K562 (cell line): ENCODE measurements around the gene NTSR2. TPM values are rescaled to one million over a fixed set of nuclear protein-coding genes. Genes with fewer than 3 reads are reported as not detected.

Experiments used
- ATAC-seq: fragments of 200-7000 bp; cut with Tn5 transposase; 3 replicates; pipeline ENCODE4 v1.9.1; 2020; ENCODE audit warnings: moderate library complexity
- BruUV-seq: library from RNA; stranded (reverse); fragments of 400-500 nt; replicated peaks from 2 replicates; lab custom pipeline; 2021; lab: Mats Ljungman, UMichigan
- CTCF ChIA-PET: fragments of 300-600 bp; formaldehyde crosslinking; extraction: SDS; loops from one replicate; lab custom pipeline; 2021; ENCODE audit warnings: low intra/inter-chr PET ratio; lab: Yijun Ruan, JAX
- POLR2A ChIA-PET: fragments of 300-600, 350-650 bp; sonication (Branson Sonifier 250); formaldehyde crosslinking; extraction: SDS; loops from one replicate; lab custom pipeline; 2021; ENCODE audit warnings: antibody characterized with exemption, inconsistent platforms; lab: Yijun Ruan, JAX
- DNase-seq, 4 experiments: peaks; one replicate each; pipeline versions ENCODE4 v3.0.0 to v3.0.0-alpha.2; 2011 to 2018; ENCODE audit warnings: low spot score in 3 of 4, mixed read lengths in 3 of 4; ENCODE audit errors: extremely low read depth in 1 of 4
- FAIRE-seq: peaks from 2 replicates; lab custom pipeline; 2011; peaks lifted over from hg19 to GRCh38; lab: Jason Lieb, UNC
- H2AFZ ChIP-seq: 2 replicates; pipeline ENCODE4 v1.6.0; 2011; ENCODE audit warnings: low read depth, low read length, control low read depth, inconsistent platforms
- H3K27ac ChIP-seq: fragments of 200-600 bp; 3 replicates; pipeline ENCODE4 v1.8.0; 2011; ENCODE audit warnings: low read depth, mild to moderate bottlenecking, control low read depth, inconsistent platforms, low read length, moderate library complexity, mixed read lengths; ENCODE audit errors: extremely low read depth
- H3K27me3 ChIP-seq, 2 experiments: fragments of 300-600 bp in 1 of 2; 2 replicates in 1 of 2; 3 replicates in 1 of 2; pipeline versions ENCODE4 v1.6.0 to v1.8.0; 2011; ENCODE audit warnings: inconsistent platforms in 2 of 2, low read length in 2 of 2, mild to moderate bottlenecking in 1 of 2, mixed read lengths in 1 of 2, moderate library complexity in 1 of 2; ENCODE audit not compliant: control insufficient read depth in 2 of 2, insufficient read depth in 2 of 2
- H3K36me3 ChIP-seq: fragments of 300-600 bp; 3 replicates; pipeline ENCODE4 v1.8.0; 2011; ENCODE audit warnings: mild to moderate bottlenecking, low read length, inconsistent platforms; ENCODE audit not compliant: control insufficient read depth, insufficient read depth
- H3K4me1 ChIP-seq, 2 experiments: fragments of 200-600 bp in 1 of 2; replicated peaks in 1 of 2; 2 replicates in 1 of 2; 3 replicates in 1 of 2; pipeline versions ENCODE4 v1.5.1 to v1.8.0; 2011; ENCODE audit warnings: inconsistent platforms in 2 of 2, low read length in 2 of 2, mild to moderate bottlenecking in 1 of 2, mixed read lengths in 1 of 2, moderate library complexity in 1 of 2; ENCODE audit not compliant: control insufficient read depth in 2 of 2, insufficient read depth in 2 of 2
- H3K4me2 ChIP-seq: 2 replicates; pipeline ENCODE4 v1.6.1; 2011; ENCODE audit warnings: low read length, control low read depth, inconsistent platforms, mixed read lengths; ENCODE audit not compliant: insufficient read depth
- H3K4me3 ChIP-seq: fragments of 200-600 bp; sonication (generic), shearing (Covaris generic); 2 replicates; pipeline ENCODE4 v1.5.1; 2016; ENCODE audit warnings: control low read depth, inconsistent platforms
- H3K79me2 ChIP-seq: fragments of 200-600 bp; 3 replicates; pipeline ENCODE4 v1.8.0; 2011; ENCODE audit warnings: low read length, inconsistent platforms; ENCODE audit not compliant: control insufficient read depth, insufficient read depth
- H3K9ac ChIP-seq, 2 experiments: 2 replicates each; pipeline versions ENCODE4 v1.6.0 to v1.6.1; 2011; ENCODE audit warnings: low read depth in 2 of 2, low read length in 2 of 2, control low read depth in 1 of 2, inconsistent platforms in 1 of 2, mild to moderate bottlenecking in 1 of 2, mixed read lengths in 1 of 2; ENCODE audit not compliant: insufficient read depth in 1 of 2
- H3K9me1 ChIP-seq: one replicate; pipeline ENCODE4 v1.6.0; 2011; ENCODE audit warnings: inconsistent platforms, mild to moderate bottlenecking, low read length, moderate library complexity; ENCODE audit not compliant: control insufficient read depth, insufficient read depth
- H3K9me3 ChIP-seq: replicated peaks from 2 replicates; pipeline ENCODE4 v1.5.1; 2011; ENCODE audit warnings: low read depth, low read length, inconsistent platforms; ENCODE audit not compliant: control insufficient read depth, insufficient read depth
- H4K20me1 ChIP-seq: replicated peaks from 2 replicates; pipeline ENCODE4 v1.6.1; 2011; ENCODE audit warnings: low read length, inconsistent platforms, mixed read lengths; ENCODE audit not compliant: control insufficient read depth, insufficient read depth
- BCOR ChIP-seq: fragments of 450-650 bp; IDR thresholded peaks from 2 replicates; pipeline ENCODE4 v1.6.1; 2016
- CBX8 ChIP-seq: fragments of 200-600 bp; sonication (generic); IDR thresholded peaks from 2 replicates; pipeline ENCODE4 v1.6.1; 2012; ENCODE audit warnings: borderline replicate concordance, mixed run types, low read depth, mild to moderate bottlenecking, moderate library complexity, mixed read lengths, low read length, control low read depth, inconsistent platforms; ENCODE audit not compliant: poor library complexity, severe bottlenecking; ENCODE audit errors: extremely low read depth
- CEBPB ChIP-seq: fragments of 450-650 bp; IDR thresholded peaks from 2 replicates; pipeline ENCODE4 v1.6.1; 2016; ENCODE audit warnings: missing genetic modification characterization, missing compliant biosample characterization
- FOXA3 ChIP-seq, 2 experiments: fragments of 450-650 bp in 1 of 2; sonication (generic) in 1 of 2; formaldehyde crosslinking; IDR thresholded peaks in 1 of 2; conservative IDR thresholded peaks in 1 of 2; 2 replicates each; pipeline versions ENCODE4 v1.4.0 to v1.8.0; 2020 to 2022; ENCODE audit warnings: mild to moderate bottlenecking in 2 of 2, missing genetic modification reagents in 1 of 2
- FOXO4 ChIP-seq: fragments of 450-650 bp; formaldehyde crosslinking; IDR thresholded peaks from 2 replicates; pipeline ENCODE4 v1.4.0; 2020; ENCODE audit warnings: mild to moderate bottlenecking, moderate library complexity
- HDGF ChIP-seq: fragments of 450-650 bp; IDR thresholded peaks from 2 replicates; pipeline ENCODE4 v1.6.1; 2016
- HES1 ChIP-seq: fragments of 450-650 bp; IDR thresholded peaks from 2 replicates; pipeline ENCODE4 v1.6.1; 2016; ENCODE audit warnings: low read depth, mild to moderate bottlenecking, moderate library complexity
- NCOA6 ChIP-seq: fragments of 450-650 bp; IDR thresholded peaks from 2 replicates; pipeline ENCODE4 v1.6.1; 2017; ENCODE audit warnings: mild to moderate bottlenecking
- RBM25 ChIP-seq: fragments of 200-400 bp; formaldehyde crosslinking; IDR thresholded peaks from 2 replicates; pipeline ENCODE4 v1.6.1; 2018; ENCODE audit warnings: low read length, low read depth, moderate library complexity; ENCODE audit not compliant: severe bottlenecking
- TRIM24 ChIP-seq, 2 experiments: fragments of 450-650 bp; IDR thresholded peaks; 2 replicates each; pipeline ENCODE4 v1.6.1; 2016
- ZFP36 ChIP-seq: fragments of 150-350 bp; IDR thresholded peaks from 2 replicates; pipeline ENCODE4 v1.6.1; 2018; ENCODE audit warnings: low read length, low read depth; ENCODE audit not compliant: partially characterized antibody
- ZNF134 ChIP-seq: fragments of 250-450 bp; sonication (Bioruptor Pico); conservative IDR thresholded peaks from 2 replicates; pipeline ENCODE4 v1.4.0; 2020
- ZNF354B ChIP-seq: fragments of 250-450 bp; sonication (Bioruptor Pico); IDR thresholded peaks from 2 replicates; pipeline ENCODE4 v1.4.0; 2020
- ZNF444 ChIP-seq: fragments of 250-450 bp; sonication (Bioruptor Pico); IDR thresholded peaks from 2 replicates; pipeline ENCODE4 v1.4.0; 2020; ENCODE audit warnings: mild to moderate bottlenecking, moderate library complexity
- WGBS: fragments of 100-300 bp; shearing (Covaris generic); methylation state at CpG from one replicate; pipeline ENCODE4 v1.1.6; 2016; ENCODE audit warnings: low coverage, mixed read lengths; ENCODE audit not compliant: insufficient coverage; ENCODE audit errors: missing lambda C conversion rate; 5-methylcytosine and 5-hydroxymethylcytosine counted together
- in situ Hi-C: fragments of 300-500 bp; cut with MboI; formaldehyde crosslinking; loops from 4 replicates; pipeline ENCODE4 v1.15.0; 2018; ENCODE audit warnings: inconsistent platforms, mixed read lengths
- intact Hi-C: fragments of 100-400 bp; cut with micrococcal nuclease; formaldehyde crosslinking; loops from 2 replicates; pipeline ENCODE4 v1.14.2; 2022
- polyA plus RNA-seq, 8 experiments: library from polyadenylated mRNA; depleted of rRNA in 4 of 8; stranded (reverse) in 5 of 8; unstranded in 3 of 8; fragments of >200 nt; fragmentation: Nextera tagmentation in 2 of 8; fragmentation: Illumina TruSeq in 1 of 8; extraction: Ambion mirVana in 2 of 8; extraction: Trizol in 1 of 8; gene quantifications; 2 replicates each; pipeline versions ENCODE4 v1.2.1 to v1.2.3, GENCODE V29; 2011 to 2014; ENCODE audit warnings: inconsistent platforms in 1 of 8, missing spikeins in 1 of 8
- total RNA-seq, 7 experiments: library from RNA; depleted of rRNA in 6 of 7; stranded (reverse); fragments of >200 nt in 6 of 7; fragmentation: Illumina TruSeq in 2 of 7; extraction: Trizol in 2 of 7; gene quantifications; 2 replicates each; pipeline versions ENCODE4 v1.2.1 to v1.2.3, GENCODE V29; 2011 to 2021; ENCODE audit warnings: low replicate concordance in 1 of 7

NTSR2 gene
- total and polyA plus RNA-seq, 9 of the 15 experiments (the other 6 are each of a cell fraction or from before 2014, with no cell fraction given) = not detected

DNA sequence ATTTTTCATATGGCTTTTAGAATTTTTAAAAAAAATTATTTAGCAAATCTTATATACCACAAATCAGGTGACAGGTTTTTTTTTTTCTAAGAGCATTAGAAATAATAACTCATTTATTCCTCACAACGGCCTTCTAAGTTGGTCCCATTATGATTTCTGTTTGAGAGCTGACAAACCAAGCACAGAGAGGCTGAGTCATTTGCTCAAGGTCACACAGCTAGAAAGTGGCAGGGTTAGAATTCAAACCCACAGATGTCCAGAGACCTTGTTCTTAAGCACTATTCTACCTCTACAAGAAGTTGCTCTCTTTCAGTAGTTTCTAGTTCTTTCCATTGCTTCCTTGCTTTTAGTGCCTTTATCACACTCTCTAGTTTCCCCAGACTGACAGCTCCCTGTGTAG, 47.6 kb upstream of the NTSR2 start:
- FAIRE-seq (no peak), DNase-seq (no peak), ATAC-seq (no peak)
- in situ Hi-C loops (no loop called here), intact Hi-C loops (no loop called here)
- Histone ChIP-seq H3K4me1 (peaks cover 3 to 9% of the 10 kb centered on the region in 2 experiments; a peak in 4 of 5 replicates), H3K36me3 (no peaks in the 10 kb centered on the region), H3K4me3 (no peak overlapping the region), H3K27ac (no peak overlapping the region), H3K9me3 (no peaks in the 10 kb centered on the region), H2AFZ (no peak overlapping the region), H3K4me2 (no peak overlapping the region), H3K9ac (no peak overlapping the region), H3K79me2 (no peaks in the 10 kb centered on the region), H3K27me3 (peaks cover 16 to 45% of the 10 kb centered on the region in 2 experiments), H3K9me1 (no peaks in the 10 kb centered on the region), H4K20me1 (no peaks in the 10 kb centered on the region; the same call in 1 of the 2 replicates)
- ChIA-PET CTCF (no interaction called here), POLR2A (no interaction called here)
- 5% methylated on average over 1 of the region's 1 CpG for WGBS
- no peak for TF ChIP-seq NCOA6
- peak; percentile 81 for TF ChIP-seq ZFP36
- TF ChIP-seq RBM25 = peak; percentile 91
- peak; percentile 32; the same call in 1 of the 2 replicates for TF ChIP-seq BCOR
- BruUV-seq = no TSS peak

- H3K4me2 ChIP-seq = no peak overlapping the region
- H3K27me3 ChIP-seq = peaks cover 13 to 46% of the 10 kb centered on the region in 2 experiments
- BruUV-seq = no TSS peak
- CTCF ChIA-PET = no interaction called here
- H3K4me1 ChIP-seq = peaks cover 3 to 9% of the 10 kb centered on the region in 2 experiments; a peak in 4 of 5 replicates
- no peaks in the 10 kb centered on the region for H3K36me3 ChIP-seq
- H3K9me3 ChIP-seq = no peaks in the 10 kb centered on the region
- WGBS = 17% methylated on average over 8 of the region's 8 CpGs
- no peak overlapping the region for H3K27ac ChIP-seq
- POLR2A ChIA-PET = interaction anchor here (0.5 to 0.6 kb wide), 2 partner anchors 9 to 37 kb away, joined by 3 read pairs; no protein-coding TSS in a partner anchor
- H3K79me2 ChIP-seq = no peaks in the 10 kb centered on the region
- no peaks in the 10 kb centered on the region for H3K9me1 ChIP-seq
- H3K9ac ChIP-seq = no peak overlapping the region
- H3K4me3 ChIP-seq = no peak overlapping the region
- in situ Hi-C loops (no loop called here), intact Hi-C loops (no loop called here)
- H4K20me1 ChIP-seq = no peaks in the 10 kb centered on the region; the same call in 1 of the 2 replicates
- peak overlapping the region; percentile 29 for H2AFZ ChIP-seq
- ATAC-seq = no peak
- FAIRE-seq = no peak
- DNase-seq = no peak
- TF ChIP-seq FOXA3 (CRISPR knock-in tag; conservative IDR thresholded peaks at IDR 0.05 in 1 of 2, IDR thresholded peaks at IDR 0.05 in 1 of 2) (peak in 1 of 2 experiments; percentile 74; a peak in 2 of 4 replicates), CEBPB (peak; percentile 96), ZNF134 (no peak), FOXO4 (CRISPR knock-in tag) (no peak), CBX8 (peak; percentile 75), HDGF (no peak), ZNF444 (no peak), TRIM24 (IDR thresholded peaks at IDR 0.05) (0 out of 4 replicates have a peak, but pooled peaks of 1 of the 2 experiments have one; percentile 16), HES1 (no peak), ZNF354B (CRISPR knock-in tag) (no peak)
Observed at GRCh38 chr2:11716689-11717321, 46.8 kb upstream of the NTSR2 start.
